ENCODE data around the gene EIF5A.

The EIF5A gene

DNA sequence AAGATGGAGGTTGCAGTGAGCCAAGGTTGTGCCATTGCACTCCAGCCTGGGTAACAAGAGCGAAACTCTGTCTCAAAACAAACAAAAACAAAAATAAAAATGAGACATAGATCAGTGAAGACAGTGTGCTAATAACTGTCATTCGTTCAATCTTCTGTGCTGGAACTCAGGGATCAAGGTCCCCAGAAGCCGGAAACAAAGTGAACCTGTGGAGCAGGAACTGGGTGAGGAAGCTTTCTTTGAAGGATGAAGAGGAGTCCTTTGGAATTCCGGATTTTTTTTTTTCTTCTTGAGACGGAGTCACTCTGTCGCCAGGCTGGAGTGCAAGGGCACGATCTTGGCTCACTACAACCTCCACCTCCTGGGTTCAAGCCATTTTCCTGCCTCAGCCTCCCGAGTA, 28.0 kb upstream of the EIF5A start:
- TF ChIP-seq, protein P1, sequence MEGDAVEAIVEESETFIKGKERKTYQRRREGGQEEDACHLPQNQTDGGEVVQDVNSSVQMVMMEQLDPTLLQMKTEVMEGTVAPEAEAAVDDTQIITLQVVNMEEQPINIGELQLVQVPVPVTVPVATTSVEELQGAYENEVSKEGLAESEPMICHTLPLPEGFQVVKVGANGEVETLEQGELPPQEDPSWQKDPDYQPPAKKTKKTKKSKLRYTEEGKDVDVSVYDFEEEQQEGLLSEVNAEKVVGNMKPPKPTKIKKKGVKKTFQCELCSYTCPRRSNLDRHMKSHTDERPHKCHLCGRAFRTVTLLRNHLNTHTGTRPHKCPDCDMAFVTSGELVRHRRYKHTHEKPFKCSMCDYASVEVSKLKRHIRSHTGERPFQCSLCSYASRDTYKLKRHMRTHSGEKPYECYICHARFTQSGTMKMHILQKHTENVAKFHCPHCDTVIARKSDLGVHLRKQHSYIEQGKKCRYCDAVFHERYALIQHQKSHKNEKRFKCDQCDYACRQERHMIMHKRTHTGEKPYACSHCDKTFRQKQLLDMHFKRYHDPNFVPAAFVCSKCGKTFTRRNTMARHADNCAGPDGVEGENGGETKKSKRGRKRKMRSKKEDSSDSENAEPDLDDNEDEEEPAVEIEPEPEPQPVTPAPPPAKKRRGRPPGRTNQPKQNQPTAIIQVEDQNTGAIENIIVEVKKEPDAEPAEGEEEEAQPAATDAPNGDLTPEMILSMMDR (IDR thresholded peaks at IDR 0.05), result no peak
- H3K27ac ChIP-seq, result no peak overlapping the region
- peaks cover 14 to 24% of the 10 kb centered on the region in 2 experiments for H3K4me1 ChIP-seq (ENCODE audit: control insufficient read depth in 1 of 2, insufficient read depth in 1 of 2, low read depth in 1 of 2, low read length in 1 of 2)
- H3K27me3 ChIP-seq, result peaks cover 68% of the 10 kb centered on the region
- H3K4me3 ChIP-seq (ENCODE audit: low read depth in 1 of 2, low read length in 1 of 2), result no peak overlapping the region
- H3K9me3 ChIP-seq, result no peaks in the 10 kb centered on the region
- no peaks in the 10 kb centered on the region for H3K36me3 ChIP-seq

DNA sequence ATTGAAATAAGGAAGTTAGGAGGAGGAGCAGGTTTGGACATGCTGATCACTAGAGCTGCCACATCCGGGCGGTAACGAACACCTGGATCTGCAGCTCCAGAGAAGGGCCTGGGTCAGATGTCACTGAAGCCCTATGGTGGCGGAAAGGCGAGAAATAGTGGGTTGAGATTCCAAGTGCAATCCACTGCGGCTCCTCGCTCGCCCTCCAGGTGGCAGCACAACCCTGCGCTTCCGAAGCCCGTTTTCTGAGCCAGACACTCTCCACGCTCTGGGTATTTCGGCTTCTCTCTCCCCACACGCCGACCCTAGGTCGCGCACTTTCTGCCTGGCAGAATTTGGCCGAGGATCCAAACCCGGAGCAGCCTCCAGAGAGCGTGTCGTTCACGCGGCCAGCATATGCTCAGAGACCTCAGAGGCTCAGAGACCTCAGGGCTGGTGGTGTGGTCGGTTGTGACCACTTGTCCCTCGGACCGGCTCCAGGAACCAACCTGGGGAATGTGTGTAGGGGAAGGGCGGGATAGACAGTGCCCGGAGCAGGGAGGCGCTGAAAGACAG, 26.8 kb upstream of the EIF5A start:
- TF ChIP-seq, protein P1 (IDR thresholded peaks at IDR 0.05), result peak; percentile 92
- H3K36me3 ChIP-seq, result no peaks in the 10 kb centered on the region
- H3K4me1 ChIP-seq (ENCODE audit: control insufficient read depth in 1 of 2, insufficient read depth in 1 of 2, low read depth in 1 of 2, low read length in 1 of 2), result peaks cover 14 to 24% of the 10 kb centered on the region in 2 experiments
- peak overlapping the region; percentile 20 to 56 for H3K4me3 ChIP-seq (ENCODE audit: low read depth in 1 of 2, low read length in 1 of 2)
- H3K9me3 ChIP-seq, result no peaks in the 10 kb centered on the region
- no peak overlapping the region for H3K27ac ChIP-seq
- H3K27me3 ChIP-seq, result peaks cover 75% of the 10 kb centered on the region

DNA sequence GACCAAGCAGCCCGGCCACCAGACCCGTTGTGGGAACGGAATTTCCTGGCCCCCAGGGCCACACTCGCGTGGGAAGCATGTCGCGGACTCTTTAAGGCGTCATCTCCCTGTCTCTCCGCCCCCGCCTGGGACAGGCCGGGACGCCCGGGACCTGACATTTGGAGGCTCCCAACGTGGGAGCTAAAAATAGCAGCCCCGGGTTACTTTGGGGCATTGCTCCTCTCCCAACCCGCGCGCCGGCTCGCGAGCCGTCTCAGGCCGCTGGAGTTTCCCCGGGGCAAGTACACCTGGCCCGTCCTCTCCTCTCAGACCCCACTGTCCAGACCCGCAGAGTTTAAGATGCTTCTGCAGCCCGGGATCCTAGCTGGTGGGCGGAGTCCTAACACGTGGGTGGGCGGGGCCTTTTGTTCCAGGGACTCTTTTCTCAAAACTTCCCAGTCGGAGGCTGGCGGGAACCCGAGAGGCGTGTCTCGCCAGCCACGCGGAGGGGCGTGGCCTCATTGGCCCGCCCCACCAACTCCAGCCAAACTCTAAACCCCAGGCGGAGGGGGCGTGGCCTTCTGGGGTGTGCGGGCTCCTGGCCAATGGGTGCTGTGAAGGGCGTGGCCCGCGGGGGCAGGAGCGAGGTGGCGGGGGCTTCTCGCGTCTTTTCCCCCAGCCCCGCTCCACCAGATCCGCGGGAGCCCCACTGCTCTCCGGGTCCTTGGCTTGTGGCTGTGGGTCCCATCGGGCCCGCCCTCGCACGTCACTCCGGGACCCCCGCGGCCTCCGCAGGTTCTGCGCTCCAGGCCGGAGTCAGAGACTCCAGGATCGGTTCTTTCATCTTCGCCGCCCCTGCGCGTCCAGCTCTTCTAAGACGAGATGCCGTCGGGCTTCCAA, 26.1 kb upstream of the EIF5A start, which contains the start of gene SLC2A4:
Gene SLC2A4 (plus strand): TSS at position 645 of the 879 bp plus-strand sequence. CDS start 217 bp downstream, at position 862.
- no peak within 1 kb of the TSS for H3K27ac ChIP-seq
- TF ChIP-seq, protein P1 (IDR thresholded peaks at IDR 0.05), result no peak
- H3K4me3 ChIP-seq (ENCODE audit: low read depth in 1 of 2, low read length in 1 of 2), result peak within 1 kb of the TSS; percentile 20 to 56
- peaks cover 14 to 24% of the 10 kb centered on the region in 2 experiments for H3K4me1 ChIP-seq (ENCODE audit: control insufficient read depth in 1 of 2, insufficient read depth in 1 of 2, low read depth in 1 of 2, low read length in 1 of 2)
- peaks cover 83% of the 10 kb centered on the region for H3K27me3 ChIP-seq
- no peaks in the 10 kb centered on the region for H3K9me3 ChIP-seq
- H3K36me3 ChIP-seq, result no peaks in the 10 kb centered on the region

DNA sequence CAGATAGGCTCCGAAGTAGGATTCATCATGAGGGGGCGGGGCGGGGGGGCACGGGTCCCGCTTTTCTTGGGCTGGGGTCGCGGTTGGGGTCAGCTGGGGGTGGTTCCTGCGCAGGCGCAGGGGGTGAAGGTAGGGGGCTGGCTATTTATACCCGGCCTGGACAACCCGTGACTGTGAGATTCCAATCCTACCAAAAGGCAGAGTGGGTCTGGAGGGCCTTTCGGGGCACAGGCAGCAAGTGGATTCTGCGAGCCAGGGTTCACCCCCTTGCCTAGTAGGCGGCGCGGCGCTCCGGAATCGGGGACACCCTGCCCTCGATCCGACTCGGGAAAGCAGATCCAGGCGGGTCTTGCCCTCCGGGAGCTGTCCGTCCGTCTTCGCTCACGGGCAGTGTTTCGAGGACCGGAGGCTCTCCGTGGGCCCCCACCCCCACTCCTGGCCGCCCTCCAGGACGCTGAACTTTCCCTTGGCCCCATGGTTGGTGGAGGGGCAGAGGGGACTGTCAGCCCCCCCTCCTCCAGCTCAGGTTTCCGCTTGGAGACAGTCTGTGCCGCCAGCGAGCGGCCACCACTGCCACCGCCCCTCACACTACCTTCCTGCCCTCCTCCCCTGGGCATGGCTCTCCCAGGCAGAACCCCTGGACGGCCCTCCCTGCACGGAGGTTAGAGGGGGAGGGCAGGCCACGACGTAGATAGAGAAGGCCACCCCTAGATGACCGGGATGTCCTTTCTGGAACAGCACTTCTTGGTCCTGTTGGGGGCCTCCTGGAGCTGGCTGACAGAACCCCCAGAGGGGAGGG, 25.3 kb upstream of the EIF5A start:
- no peaks in the 10 kb centered on the region for H3K36me3 ChIP-seq

More for the DNA sequence above, 25.3 kb upstream of the EIF5A start:
- no peaks in the 10 kb centered on the region for H3K9me3 ChIP-seq
- TF ChIP-seq, protein P1 (IDR thresholded peaks at IDR 0.05), result no peak
- H3K4me1 ChIP-seq (ENCODE audit: control insufficient read depth in 1 of 2, insufficient read depth in 1 of 2, low read depth in 1 of 2, low read length in 1 of 2), result peaks cover 14 to 24% of the 10 kb centered on the region in 2 experiments
- H3K27ac ChIP-seq, result no peak overlapping the region
- peaks cover 91% of the 10 kb centered on the region for H3K27me3 ChIP-seq
- H3K4me3 ChIP-seq (ENCODE audit: low read depth in 1 of 2, low read length in 1 of 2), result peak overlapping the region in 1 of 2 experiments; percentile 56
